ENCODE data around the gene FAM124A.

The FAM124A gene

DNA sequence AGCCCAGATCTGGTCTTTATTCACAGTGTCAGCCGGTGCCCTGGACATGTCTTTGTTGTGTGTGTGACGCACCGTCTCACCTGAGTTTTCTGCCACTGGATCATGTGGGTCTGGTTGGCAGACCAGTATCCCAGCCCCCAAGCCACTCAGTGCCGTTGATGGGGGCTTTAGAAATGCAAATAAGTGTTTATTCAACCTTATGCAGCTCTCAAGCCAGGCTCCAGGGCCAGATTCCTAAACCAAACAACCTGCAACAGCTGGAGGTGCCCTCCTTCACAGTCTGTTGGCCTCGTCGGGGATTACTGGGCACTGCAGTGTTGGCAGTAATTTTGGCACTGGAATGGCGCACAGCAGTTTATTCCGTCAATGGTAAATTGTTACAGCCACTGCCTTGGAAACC is 21.6 kb downstream of the FAM124A start:
- no peak overlapping the region for H2BK5ac ChIP-seq (ENCODE audit: low read length)

DNA sequence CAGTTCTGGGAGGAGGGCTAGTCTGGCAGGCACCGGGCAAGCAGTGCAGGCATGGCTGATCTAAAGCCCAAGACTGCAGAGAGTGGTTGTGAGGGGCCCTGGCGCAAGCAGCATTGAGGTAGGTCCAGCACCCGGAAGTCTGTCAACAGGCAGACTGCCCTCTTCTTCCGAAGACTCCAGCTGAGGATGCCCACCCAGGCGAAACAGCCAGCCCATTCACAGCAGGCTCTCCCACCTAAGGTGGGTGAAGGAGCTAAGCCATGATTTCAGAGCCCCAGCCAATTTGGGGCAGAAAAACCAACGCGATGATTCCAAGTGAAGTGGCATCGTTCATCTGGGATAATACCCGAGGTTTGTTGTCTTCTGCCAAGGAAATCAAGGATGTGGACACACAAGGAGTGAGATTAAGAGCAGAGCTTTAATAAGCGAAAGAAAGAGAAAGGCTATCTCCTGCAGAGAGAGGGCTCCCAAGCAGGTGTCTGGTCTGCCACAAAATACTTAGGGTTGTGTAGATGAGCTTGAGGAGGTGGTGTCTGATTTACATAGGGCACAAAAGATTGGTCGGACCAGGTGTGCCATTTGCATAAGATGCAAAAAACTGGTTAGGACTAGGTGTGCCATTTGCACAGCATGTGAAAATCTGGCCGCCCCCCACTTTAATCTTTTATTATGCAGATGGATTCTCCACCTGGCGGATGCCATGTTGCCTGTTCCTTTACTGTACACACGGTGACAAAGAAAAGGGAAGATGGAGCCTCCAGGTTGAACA is 22.6 kb downstream of the FAM124A start:
- WGBS (ENCODE audit: extremely low coverage, insufficient coverage, low lambda C conversion rate): no CpG with 5 or more reads among the region's 14 CpGs
- no peaks in the 10 kb centered on the region for H3K4me1 ChIP-seq (ENCODE audit: control insufficient read depth, low read depth, low read length)

More for the DNA sequence above, 21.6 kb downstream of the FAM124A start:
- Histone ChIP-seq H3K9ac (ENCODE audit: low read length) (no peak overlapping the region), H3K18ac (ENCODE audit: low read length) (no peak overlapping the region), H3K79me1 (ENCODE audit: low read length) (no peaks in the 10 kb centered on the region), H3K4ac (ENCODE audit: low read depth, low read length) (no peak overlapping the region), H2BK15ac (replicated peaks; ENCODE audit: low read depth) (no peak overlapping the region), H3K56ac (ENCODE audit: low read length) (peak overlapping the region; percentile 34), H4K5ac (ENCODE audit: low read length) (no peak overlapping the region), H2BK120ac (ENCODE audit: low read depth, low read length) (no peak overlapping the region), H3K4me2 (ENCODE audit: low read length) (no peak overlapping the region), H3K4me3 (ENCODE audit: low read length) (no peak overlapping the region), H3K4me1 (ENCODE audit: control insufficient read depth, low read depth, low read length) (no peaks in the 10 kb centered on the region), H3K27ac (ENCODE audit: low read depth, low read length) (no peak overlapping the region), H2AK5ac (ENCODE audit: low read length) (no peak overlapping the region), H3K23ac (ENCODE audit: low read length) (no peak overlapping the region), H3K79me2 (ENCODE audit: control insufficient read depth, insufficient read depth, low read length) (no peaks in the 10 kb centered on the region), H3K27me3 (ENCODE audit: insufficient read depth, low read length, poor library complexity) (no peaks in the 10 kb centered on the region), H3K36me3 (ENCODE audit: control insufficient read depth, insufficient read depth, low read length) (no peaks in the 10 kb centered on the region), H4K8ac (ENCODE audit: low read depth, low read length) (no peak overlapping the region)
- no CpG with 5 or more reads among the region's 8 CpGs for WGBS (ENCODE audit: extremely low coverage, insufficient coverage, low lambda C conversion rate)
- peak; percentile 46 for DNase-seq

DNA sequence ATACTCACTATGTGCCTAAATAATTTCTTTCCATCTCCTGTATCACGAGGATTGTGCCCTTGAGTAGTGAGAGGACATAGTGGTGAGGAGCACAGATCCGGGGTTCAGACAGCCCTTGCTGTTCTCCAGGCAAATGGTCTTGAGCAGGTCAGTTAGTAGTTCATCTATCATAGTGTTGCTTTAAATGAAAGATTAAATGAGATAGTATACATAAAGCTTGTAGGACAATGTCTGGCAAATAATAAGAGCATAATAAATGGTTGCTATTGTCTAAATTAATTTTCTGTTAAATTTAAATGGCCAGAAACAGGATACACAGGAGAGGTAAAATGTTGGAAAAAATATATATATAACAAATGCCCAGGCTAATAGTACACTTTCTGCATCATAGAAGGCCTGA is 23.4 kb downstream of the FAM124A start:
- H3K9ac ChIP-seq (ENCODE audit: low read length): no peak overlapping the region
- H2BK15ac ChIP-seq (replicated peaks; ENCODE audit: low read depth): no peak overlapping the region
- no peak overlapping the region for H2BK120ac ChIP-seq (ENCODE audit: low read depth, low read length)
- no CpG with 5 or more reads among the region's 2 CpGs for WGBS (ENCODE audit: extremely low coverage, insufficient coverage, low lambda C conversion rate)
- no peaks in the 10 kb centered on the region for H3K4me1 ChIP-seq (ENCODE audit: control insufficient read depth, low read depth, low read length)
- H3K4me3 ChIP-seq (ENCODE audit: low read length): no peak overlapping the region
- H3K18ac ChIP-seq (ENCODE audit: low read length): no peak overlapping the region
- no peak overlapping the region for H3K56ac ChIP-seq (ENCODE audit: low read length)
- H3K4ac ChIP-seq (ENCODE audit: low read depth, low read length): no peak overlapping the region
- no peak overlapping the region for H4K5ac ChIP-seq (ENCODE audit: low read length)
- no peak for DNase-seq
- H2AK5ac ChIP-seq (ENCODE audit: low read length): no peak overlapping the region
- H3K23ac ChIP-seq (ENCODE audit: low read length): no peak overlapping the region
- H3K79me2 ChIP-seq (ENCODE audit: control insufficient read depth, insufficient read depth, low read length): no peaks in the 10 kb centered on the region
- no peak overlapping the region for H2BK5ac ChIP-seq (ENCODE audit: low read length)
- H3K27ac ChIP-seq (ENCODE audit: low read depth, low read length): no peak overlapping the region
- H3K27me3 ChIP-seq (ENCODE audit: insufficient read depth, low read length, poor library complexity): no peaks in the 10 kb centered on the region
- no peak overlapping the region for H4K8ac ChIP-seq (ENCODE audit: low read depth, low read length)
- H3K4me2 ChIP-seq (ENCODE audit: low read length): no peak overlapping the region
- H3K36me3 ChIP-seq (ENCODE audit: control insufficient read depth, insufficient read depth, low read length): no peaks in the 10 kb centered on the region
- no peaks in the 10 kb centered on the region for H3K79me1 ChIP-seq (ENCODE audit: low read length)

More for the DNA sequence above, 22.6 kb downstream of the FAM124A start:
- Histone ChIP-seq H3K18ac (ENCODE audit: low read length) (no peak overlapping the region), H2BK120ac (ENCODE audit: low read depth, low read length) (no peak overlapping the region), H3K56ac (ENCODE audit: low read length) (no peak overlapping the region), H2BK15ac (replicated peaks; ENCODE audit: low read depth) (no peak overlapping the region), H3K79me1 (ENCODE audit: low read length) (no peaks in the 10 kb centered on the region), H3K36me3 (ENCODE audit: control insufficient read depth, insufficient read depth, low read length) (no peaks in the 10 kb centered on the region), H3K4me2 (ENCODE audit: low read length) (no peak overlapping the region), H3K79me2 (ENCODE audit: control insufficient read depth, insufficient read depth, low read length) (no peaks in the 10 kb centered on the region), H3K9ac (ENCODE audit: low read length) (no peak overlapping the region), H4K5ac (ENCODE audit: low read length) (no peak overlapping the region), H3K27ac (ENCODE audit: low read depth, low read length) (no peak overlapping the region), H3K27me3 (ENCODE audit: insufficient read depth, low read length, poor library complexity) (no peaks in the 10 kb centered on the region), H3K23ac (ENCODE audit: low read length) (no peak overlapping the region), H2AK5ac (ENCODE audit: low read length) (no peak overlapping the region), H4K8ac (ENCODE audit: low read depth, low read length) (no peak overlapping the region), H2BK5ac (ENCODE audit: low read length) (no peak overlapping the region), H3K4me3 (ENCODE audit: low read length) (no peak overlapping the region), H3K4ac (ENCODE audit: low read depth, low read length) (no peak overlapping the region)
- DNase-seq: peak; percentile 38

DNA sequence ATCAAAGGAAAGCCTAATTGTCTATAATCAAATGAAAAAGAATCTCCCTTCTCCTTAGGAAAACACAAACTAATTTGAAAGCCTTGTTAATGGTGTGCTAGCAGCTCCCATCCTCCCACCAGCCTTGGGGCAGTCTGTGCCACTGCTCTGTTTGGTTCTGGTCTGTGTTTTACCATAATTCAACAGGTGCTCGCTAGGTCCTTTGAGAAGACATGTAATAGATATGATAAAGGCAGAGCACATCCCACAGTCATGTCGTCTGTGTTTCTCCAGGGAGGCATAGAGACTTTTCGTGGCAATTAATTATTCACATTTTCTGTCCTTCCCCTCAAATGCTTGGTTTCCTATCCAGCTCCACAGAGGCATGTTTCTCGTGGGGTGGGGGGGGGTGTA is 23.8 kb downstream of the FAM124A start:
- no peaks in the 10 kb centered on the region for H3K4me1 ChIP-seq (ENCODE audit: control insufficient read depth, low read depth, low read length)
- H3K27me3 ChIP-seq (ENCODE audit: insufficient read depth, low read length, poor library complexity): no peaks in the 10 kb centered on the region
- H3K4ac ChIP-seq (ENCODE audit: low read depth, low read length): no peak overlapping the region
- no peak overlapping the region for H2BK120ac ChIP-seq (ENCODE audit: low read depth, low read length)
- no peaks in the 10 kb centered on the region for H3K79me1 ChIP-seq (ENCODE audit: low read length)
- H2BK5ac ChIP-seq (ENCODE audit: low read length): no peak overlapping the region
- H3K56ac ChIP-seq (ENCODE audit: low read length): no peak overlapping the region
- no peak overlapping the region for H4K5ac ChIP-seq (ENCODE audit: low read length)
- H3K23ac ChIP-seq (ENCODE audit: low read length): no peak overlapping the region
- H3K9ac ChIP-seq (ENCODE audit: low read length): no peak overlapping the region
- H3K4me3 ChIP-seq (ENCODE audit: low read length): no peak overlapping the region
- no peak overlapping the region for H2AK5ac ChIP-seq (ENCODE audit: low read length)
- WGBS (ENCODE audit: extremely low coverage, insufficient coverage, low lambda C conversion rate): no CpG with 5 or more reads among the region's 4 CpGs
- H2BK15ac ChIP-seq (replicated peaks; ENCODE audit: low read depth): no peak overlapping the region
- H3K36me3 ChIP-seq (ENCODE audit: control insufficient read depth, insufficient read depth, low read length): no peaks in the 10 kb centered on the region
- no peak overlapping the region for H3K27ac ChIP-seq (ENCODE audit: low read depth, low read length)
- no peak overlapping the region for H4K8ac ChIP-seq (ENCODE audit: low read depth, low read length)
- DNase-seq: no peak
- H3K79me2 ChIP-seq (ENCODE audit: control insufficient read depth, insufficient read depth, low read length): no peaks in the 10 kb centered on the region
- no peak overlapping the region for H3K4me2 ChIP-seq (ENCODE audit: low read length)
- H3K18ac ChIP-seq (ENCODE audit: low read length): no peak overlapping the region

DNA sequence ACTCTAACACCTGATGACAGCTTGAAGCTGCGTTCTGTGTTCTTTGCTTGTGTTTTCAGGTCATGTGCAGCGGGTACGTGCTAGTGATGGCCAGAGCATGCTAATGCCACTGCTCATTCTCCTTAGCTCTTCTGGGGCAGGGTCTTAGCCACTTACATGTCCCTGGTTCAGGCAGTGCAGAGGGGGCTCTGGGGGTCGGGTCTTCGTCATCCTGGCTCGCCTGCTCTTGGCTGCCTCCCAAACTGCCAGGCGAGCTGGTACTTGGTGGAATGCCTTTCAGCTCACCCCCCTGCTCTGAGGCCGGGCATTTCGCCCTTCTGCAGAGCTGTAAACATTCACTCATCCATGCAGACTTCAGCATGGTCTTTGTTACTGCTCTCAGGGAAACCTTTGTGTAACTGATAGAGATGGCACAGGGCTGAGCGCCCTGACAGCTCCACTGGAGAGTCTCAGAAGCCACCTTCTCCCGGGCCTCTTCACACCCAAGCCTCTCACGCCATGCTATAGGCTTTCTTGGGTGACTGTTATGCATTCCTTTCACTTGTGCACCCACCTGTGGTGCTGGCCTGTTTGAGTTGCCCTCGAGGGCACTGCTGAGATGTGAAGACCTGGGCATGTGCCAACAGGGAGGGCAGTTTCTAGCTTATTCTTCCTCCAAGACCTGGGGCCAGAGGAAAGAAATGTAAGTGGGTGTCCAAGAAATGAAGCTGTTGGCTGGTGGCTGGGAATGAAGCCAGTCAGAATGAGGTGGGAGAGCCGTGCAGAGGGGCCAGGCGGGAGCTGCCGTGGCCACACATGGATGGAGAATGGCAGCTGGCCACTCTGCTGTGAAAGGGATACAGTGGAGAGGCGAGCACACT is 24.4 kb downstream of the FAM124A start:
- Histone ChIP-seq H3K4me2 (ENCODE audit: low read length) (no peak overlapping the region), H3K23ac (ENCODE audit: low read length) (no peak overlapping the region), H3K27ac (ENCODE audit: low read depth, low read length) (no peak overlapping the region), H3K4ac (ENCODE audit: low read depth, low read length) (no peak overlapping the region), H3K56ac (ENCODE audit: low read length) (no peak overlapping the region), H3K18ac (ENCODE audit: low read length) (no peak overlapping the region), H3K36me3 (ENCODE audit: control insufficient read depth, insufficient read depth, low read length) (no peaks in the 10 kb centered on the region), H2AK5ac (ENCODE audit: low read length) (no peak overlapping the region), H2BK120ac (ENCODE audit: low read depth, low read length) (no peak overlapping the region), H4K8ac (ENCODE audit: low read depth, low read length) (no peak overlapping the region), H4K5ac (ENCODE audit: low read length) (no peak overlapping the region), H3K79me2 (ENCODE audit: control insufficient read depth, insufficient read depth, low read length) (no peaks in the 10 kb centered on the region), H2BK15ac (replicated peaks; ENCODE audit: low read depth) (no peak overlapping the region), H3K79me1 (ENCODE audit: low read length) (no peaks in the 10 kb centered on the region), H3K9ac (ENCODE audit: low read length) (no peak overlapping the region), H3K4me3 (ENCODE audit: low read length) (no peak overlapping the region), H3K27me3 (ENCODE audit: insufficient read depth, low read length, poor library complexity) (no peaks in the 10 kb centered on the region), H3K4me1 (ENCODE audit: control insufficient read depth, low read depth, low read length) (no peaks in the 10 kb centered on the region), H2BK5ac (ENCODE audit: low read length) (no peak overlapping the region)
- WGBS (ENCODE audit: extremely low coverage, insufficient coverage, low lambda C conversion rate): no CpG with 5 or more reads among the region's 17 CpGs
- no peak for DNase-seq

All from mesendoderm (in vitro differentiated cells).